Activated gamma-delta T cell treated with anti-CD3 and anti-CD28 coated beads, Interleukin-2, amount 50 U/mL, for 16 hours (primary cell): ENCODE results near the gene ZFYVE28.

Source experiments
- DNase-seq: peaks from one replicate; pipeline ENCODE4 v3.0.0-alpha.2; 2020; ENCODE audit warnings: low read depth

The ZFYVE28 gene

GRCh38 chr4:2353222-2354107 lies 65.0 kb downstream of the ZFYVE28 start:
- DNase-seq = no peak

DNA sequence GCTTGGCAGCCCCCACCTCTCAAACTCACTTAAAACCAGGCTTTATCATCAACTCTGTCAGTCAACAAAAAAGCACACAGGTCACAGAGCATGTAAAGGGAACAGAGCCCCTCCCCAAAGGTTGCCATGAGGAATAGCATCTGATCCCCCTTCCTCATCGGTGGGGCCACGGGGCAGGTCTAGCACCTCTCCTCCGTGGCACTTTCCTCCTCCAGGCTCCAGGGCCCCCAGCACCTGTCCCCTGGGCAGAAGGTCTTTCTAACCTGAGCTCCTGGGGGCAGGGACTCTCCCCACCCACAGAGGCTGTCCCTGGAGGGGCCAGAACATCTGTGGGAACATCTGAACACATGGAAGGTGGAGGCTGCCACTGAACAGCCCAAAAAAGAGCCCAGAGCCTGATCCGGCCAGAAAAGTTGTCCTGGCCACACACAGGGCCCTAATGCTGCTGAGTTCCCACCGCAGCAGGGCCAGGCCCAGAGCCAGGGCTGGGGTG lies 65.7 kb downstream of the ZFYVE28 start:
- DNase-seq = no peak

GRCh38 chr4:2352171-2352570 lies 66.3 kb downstream of the ZFYVE28 start:
- no peak for DNase-seq

- no peak for DNase-seq
These were observed 67.5 kb downstream of the ZFYVE28 start for GRCh38 chr4:2350982-2351381.

DNA sequence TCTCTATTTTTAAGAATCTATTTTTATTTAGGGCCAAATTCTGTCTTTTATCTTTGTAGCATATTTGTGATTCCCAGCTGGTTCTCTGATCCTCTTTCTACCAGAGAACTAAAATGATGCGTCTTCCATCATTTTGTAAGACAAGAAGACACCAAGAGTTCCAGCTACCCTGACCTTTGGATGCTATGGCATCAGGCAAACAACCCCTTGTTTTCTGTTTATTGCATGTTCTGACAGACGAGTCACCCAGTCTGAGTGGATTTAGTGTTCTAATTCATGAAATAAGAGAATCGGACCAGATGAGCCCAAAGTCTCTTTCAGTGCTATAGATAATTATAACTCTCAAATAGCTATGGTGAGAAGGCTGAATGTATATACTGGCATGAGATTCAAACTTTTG lies 69.7 kb downstream of the ZFYVE28 start:
- no peak for DNase-seq

DNA sequence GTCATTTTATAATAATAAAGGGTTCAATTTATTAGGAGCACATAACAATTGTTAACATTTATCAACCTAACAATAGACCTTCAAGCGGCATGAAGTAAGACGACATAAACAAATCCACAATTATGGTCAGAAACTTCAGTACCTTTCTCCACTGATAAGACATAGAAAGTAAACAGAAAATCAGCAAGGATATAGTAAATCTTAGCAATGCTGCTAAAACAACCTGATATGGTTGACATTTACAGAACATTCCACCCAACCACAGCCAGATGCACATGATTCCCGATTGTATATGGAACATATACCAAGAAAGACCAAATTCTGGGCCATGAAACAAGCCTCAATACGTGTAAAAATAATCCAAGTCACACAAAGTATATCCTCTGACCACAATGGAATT lies 71.3 kb downstream of the ZFYVE28 start:
- DNase-seq = no peak

DNA sequence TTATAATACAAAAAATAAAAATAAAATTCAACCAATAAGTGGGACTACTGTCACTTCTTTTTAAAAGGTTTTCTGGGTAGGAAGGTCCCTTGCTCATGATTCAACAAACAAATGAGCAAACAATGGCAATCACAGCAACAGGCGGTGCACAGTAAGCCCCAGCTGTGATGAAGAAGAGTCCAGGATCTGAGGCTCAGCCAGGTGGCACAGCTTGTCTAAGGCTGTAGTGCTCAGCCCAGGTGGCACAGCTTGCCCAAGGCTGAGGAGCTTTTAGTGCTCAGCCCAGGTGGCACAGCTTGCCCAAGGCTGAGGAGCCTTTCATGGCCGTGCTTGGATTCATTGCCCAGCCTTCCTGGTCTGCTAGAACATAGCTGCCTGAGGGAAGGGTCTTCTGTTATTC lies 75.0 kb downstream of the ZFYVE28 start:
- DNase-seq = no peak

DNA sequence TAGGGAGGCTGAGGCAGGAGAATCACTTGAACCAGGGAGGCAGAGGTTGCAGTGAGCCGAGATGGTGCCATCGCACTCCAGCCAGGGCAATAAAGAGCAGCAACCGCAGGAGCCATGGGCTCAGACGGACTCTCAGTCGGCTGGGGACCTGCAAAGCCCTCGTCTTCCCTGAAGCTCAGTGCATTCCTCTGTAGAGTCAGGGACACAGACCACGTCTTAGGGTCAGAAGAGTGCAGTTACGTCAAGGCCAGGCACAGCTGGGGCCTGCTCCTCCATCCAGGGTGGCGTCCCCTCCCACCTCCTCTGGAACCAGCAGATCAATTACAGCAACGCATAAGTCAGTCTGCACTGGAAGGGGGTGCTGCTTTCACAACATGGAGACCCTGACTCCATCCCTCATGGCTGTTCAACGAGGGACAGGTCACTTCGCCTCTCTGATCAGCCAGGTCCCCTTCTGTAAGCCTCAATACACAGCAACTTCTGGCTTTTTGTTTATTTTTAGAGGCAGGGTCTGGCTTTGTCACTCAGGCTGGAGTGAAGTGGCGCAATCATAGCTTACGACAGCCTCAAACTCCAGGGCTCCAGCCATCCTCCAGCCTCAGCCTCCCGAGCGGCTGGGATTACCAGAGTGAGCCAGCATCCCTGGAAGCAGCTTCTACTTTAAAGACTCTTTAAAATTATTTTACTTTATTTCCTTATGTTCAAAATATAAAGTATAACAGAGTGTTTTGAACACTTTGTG lies 76.4 kb downstream of the ZFYVE28 start:
- DNase-seq = no peak

DNA sequence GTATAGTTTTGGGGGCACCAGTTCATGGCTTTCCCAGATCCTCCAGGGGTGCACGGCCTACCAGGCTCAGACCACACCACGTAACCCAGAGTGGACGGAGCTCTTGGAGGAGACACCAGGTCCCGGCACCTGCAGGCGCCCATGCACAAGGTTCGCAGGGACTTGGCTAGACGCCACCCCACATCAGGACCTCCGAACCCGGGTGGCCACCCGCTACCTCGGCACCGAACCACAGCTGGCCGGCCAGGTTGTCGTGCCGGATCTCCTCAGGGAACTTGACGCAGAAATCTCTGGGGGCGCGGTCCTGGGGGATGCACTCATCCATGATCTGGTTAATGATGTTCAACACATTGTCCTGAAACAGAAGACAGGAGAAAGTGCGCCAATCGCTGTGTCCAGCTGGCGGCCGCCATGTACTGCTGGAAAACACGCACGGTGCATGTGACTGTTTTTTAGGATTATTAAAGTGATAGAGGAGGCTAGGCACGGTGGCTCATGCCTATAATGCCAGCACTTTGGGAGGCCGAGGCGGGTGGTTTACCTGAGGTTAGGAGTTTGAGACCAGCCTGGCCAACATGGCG lies 77.1 kb downstream of the ZFYVE28 start:
- DNase-seq = no peak

DNA sequence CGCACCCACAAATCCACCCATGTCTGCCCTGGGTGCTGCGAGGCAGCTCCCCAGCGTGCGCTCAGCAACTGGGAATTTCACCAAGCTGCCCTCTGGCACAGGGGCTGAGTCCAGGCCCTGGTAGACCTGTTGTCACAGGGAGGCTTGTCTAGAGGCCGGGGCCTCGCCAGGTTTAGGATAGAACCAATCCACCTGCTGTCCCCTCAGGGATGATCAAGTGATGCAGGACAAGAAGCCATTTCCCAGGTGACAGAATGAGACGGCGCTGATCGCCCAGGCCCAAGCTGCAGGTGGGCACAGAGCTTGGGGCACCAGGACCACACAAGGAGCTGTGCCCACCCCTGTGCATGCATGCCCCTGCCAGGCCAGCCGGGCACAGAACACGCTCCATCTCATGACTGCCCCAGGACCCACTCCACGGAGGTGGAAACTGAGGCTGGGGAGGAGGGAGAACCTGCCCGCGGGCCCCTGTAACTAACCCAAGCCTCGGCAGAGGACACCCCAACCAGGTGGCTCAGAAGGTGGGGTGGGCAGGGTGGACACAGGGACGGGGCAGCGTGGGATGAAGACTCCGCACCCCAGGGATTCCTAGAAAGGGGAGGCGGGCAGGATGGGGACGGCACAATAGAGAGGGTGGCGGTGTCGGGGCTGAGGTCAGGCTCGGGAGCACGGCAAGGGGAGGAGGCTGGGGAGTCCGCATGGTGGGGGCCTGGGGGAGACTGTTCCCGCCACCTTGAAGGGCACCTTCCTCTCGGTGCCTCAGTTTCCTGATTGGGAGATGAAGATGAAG lies 78.0 kb downstream of the ZFYVE28 start:
- no peak for DNase-seq

GRCh38 chr4:2339458-2340271 lies 78.8 kb downstream of the ZFYVE28 start:
- no peak for DNase-seq

DNA sequence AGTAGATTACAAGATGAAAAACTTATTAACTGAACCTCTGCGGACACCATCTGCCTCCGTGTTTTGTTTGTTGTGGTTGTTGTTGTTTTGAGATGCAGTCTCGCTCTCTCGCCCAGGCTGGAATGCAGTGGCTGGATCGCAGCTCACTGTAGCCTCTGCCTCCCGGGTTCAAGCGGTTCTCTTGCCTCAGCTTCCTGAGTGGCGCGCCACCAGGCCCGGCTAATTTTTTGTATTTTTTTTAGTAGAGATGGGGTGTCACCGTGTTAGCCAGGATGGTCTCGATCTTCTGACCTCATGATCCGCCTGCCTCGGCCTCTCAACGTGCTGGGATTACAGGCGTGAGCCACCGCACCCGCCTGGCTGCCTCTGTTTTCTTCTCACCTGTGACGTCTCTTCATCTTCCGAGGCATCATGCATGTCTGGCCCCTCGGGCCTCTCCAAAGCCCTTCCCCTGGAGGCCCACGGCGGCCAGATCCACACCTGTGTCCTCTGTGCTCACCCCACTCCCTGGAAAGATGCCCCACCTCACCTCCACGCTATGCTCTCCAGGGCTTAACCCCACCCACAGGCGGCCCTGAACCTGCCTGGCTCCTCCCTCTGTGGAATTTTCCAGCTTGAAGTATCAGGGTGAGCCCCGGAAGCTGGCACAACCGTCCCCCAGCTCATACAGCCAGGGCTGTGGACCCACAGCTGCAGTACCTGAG lies 79.5 kb downstream of the ZFYVE28 start:
- DNase-seq = no peak

GRCh38 chr4:2337896-2338295 lies 80.5 kb downstream of the ZFYVE28 start:
- DNase-seq = no peak

DNA sequence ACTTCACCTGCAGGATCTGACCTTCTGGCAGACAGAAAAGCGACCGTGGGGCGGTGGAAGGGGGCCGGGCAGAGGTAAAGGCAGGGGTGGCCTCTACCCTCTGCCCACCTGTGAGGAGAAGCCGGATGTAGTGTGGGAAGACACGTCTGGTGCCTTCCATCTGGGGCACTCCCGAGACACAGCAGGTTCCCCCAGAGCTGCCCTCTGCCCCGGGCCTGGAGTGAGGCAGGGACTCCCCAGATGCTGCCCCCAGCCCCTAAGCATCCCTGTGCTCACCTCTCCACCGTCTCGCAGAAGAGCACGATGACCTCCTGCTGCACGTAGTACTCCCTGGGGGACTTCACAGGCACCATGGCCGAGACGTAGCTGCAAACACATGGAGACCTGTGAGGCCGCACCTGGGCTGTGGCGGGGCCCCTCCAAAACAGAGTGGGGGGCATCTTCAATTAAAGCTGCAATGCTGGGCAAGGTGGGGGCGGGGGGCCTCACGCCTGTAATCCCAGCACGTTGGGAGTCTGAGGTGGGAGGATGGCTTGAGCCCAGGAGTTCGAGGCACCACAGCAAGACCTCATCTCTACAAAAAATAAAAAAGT lies 81.2 kb downstream of the ZFYVE28 start:
- no peak for DNase-seq

DNA sequence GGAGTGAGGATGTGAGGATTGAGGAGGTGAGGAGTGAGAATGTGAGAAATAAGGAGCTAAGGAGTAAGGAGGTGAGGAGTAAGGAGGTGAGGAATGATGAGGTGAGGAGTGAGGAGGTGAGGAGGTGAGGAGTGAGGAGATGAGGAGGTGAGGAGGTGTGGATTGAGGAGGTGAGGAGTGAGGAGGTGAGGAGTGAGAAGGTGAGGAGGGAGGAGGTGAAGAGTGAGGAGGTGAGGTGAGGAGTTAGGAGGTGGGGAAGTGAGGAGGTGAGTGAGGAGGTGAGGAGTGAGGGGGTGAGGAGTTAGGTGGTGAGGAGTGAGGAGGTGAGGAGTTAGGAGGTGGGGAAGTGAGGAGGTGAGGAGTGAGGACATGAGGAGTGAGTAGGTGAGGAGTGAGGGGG lies 81.8 kb downstream of the ZFYVE28 start:
- no peak for DNase-seq

GRCh38 chr4:2335729-2336101 lies 82.7 kb downstream of the ZFYVE28 start:
- DNase-seq = no peak

GRCh38 chr4:2334826-2335728 lies 83.4 kb downstream of the ZFYVE28 start:
- DNase-seq = no peak

DNA sequence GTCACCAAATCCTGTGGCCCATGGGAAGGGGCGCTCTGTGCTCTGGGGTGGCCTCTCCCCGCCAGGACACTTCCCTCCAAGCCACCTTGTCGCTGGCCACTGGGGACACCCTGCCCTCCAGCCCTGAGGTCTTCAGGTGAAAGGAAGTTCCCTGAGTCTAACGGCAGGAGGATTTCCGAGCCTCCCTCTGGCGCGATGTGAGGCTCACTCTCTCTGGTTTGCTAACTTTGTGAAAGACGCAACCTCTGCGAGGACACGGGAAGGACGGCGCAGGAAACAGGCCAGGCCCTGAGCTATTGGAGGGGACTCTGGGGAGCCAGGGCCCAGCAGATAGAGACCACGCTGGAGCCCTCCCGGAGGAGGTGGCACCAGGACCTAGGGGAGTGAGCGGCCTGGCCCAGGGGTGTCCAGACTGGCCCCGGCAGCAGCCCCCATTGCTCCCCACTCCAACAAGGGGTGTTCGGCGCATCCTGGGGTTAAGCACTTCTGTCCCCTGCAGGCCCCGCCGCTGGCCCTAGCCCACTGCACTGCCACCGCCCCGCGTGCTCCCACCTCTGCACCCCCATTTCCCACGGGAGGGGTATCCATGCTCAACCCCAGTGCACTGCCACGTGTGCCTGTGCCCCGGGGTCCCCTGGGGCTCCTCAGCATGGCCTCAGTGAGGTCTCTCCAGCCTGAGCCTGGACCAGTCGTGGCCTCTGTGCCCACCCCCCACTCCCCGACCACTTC lies 84.4 kb downstream of the ZFYVE28 start:
- no peak for DNase-seq
